ENCODE results near the gene NUBP2.

DNA sequence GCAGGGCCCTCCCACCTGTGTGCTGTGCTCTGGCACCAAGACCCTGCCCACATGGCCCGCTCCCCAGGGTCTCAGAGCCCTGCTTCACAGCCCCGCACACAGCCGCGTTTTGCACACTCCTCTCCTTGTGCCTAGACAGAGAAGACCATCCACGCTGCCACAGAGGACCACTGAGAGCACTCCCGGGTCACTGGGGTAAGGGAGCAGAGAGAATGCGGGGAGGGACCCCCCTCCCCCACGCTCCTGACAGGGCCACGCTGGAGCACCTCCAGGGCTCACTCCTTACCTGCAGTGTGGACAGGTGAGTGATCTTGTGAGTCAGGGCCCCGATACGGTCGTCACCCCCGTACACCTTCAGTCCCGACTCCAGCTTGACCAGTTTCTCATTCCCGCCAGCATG, 36.9 kb downstream of the NUBP2 start:
- TF ChIP-seq, protein P1, sequence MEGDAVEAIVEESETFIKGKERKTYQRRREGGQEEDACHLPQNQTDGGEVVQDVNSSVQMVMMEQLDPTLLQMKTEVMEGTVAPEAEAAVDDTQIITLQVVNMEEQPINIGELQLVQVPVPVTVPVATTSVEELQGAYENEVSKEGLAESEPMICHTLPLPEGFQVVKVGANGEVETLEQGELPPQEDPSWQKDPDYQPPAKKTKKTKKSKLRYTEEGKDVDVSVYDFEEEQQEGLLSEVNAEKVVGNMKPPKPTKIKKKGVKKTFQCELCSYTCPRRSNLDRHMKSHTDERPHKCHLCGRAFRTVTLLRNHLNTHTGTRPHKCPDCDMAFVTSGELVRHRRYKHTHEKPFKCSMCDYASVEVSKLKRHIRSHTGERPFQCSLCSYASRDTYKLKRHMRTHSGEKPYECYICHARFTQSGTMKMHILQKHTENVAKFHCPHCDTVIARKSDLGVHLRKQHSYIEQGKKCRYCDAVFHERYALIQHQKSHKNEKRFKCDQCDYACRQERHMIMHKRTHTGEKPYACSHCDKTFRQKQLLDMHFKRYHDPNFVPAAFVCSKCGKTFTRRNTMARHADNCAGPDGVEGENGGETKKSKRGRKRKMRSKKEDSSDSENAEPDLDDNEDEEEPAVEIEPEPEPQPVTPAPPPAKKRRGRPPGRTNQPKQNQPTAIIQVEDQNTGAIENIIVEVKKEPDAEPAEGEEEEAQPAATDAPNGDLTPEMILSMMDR (conservative IDR thresholded peaks at IDR 0.05; ENCODE audit: low read length), result no peak
- no peak for TF ChIP-seq EZH2phosphoT487 (IDR thresholded peaks at IDR 0.05; ENCODE audit: borderline replicate concordance)
